K562 (cell line): ENCODE data around the gene NIPAL3. TPM values are rescaled to one million over a fixed set of nuclear protein-coding genes. Genes with fewer than 3 reads are reported as not detected.

Experiments used
- CBX5 ChIP-seq: IDR thresholded peaks from 2 replicates; pipeline ENCODE4 v1.6.1; 2014; ENCODE audit warnings: low read depth, borderline replicate concordance
- CHD1 ChIP-seq: fragments of 200-600 bp; sonication (generic); IDR thresholded peaks from one replicate; pipeline ENCODE4 v1.6.1; 2012; ENCODE audit warnings: mild to moderate bottlenecking, moderate library complexity, low read length, inconsistent platforms
- DPF2 ChIP-seq: fragments of 450-650 bp; IDR thresholded peaks from 2 replicates; pipeline ENCODE4 v1.6.1; 2016
- ERF ChIP-seq: fragments of 450-650 bp; formaldehyde crosslinking; IDR thresholded peaks from 2 replicates; pipeline ENCODE4 v1.4.0; 2020; ENCODE audit warnings: mild to moderate bottlenecking, mixed read lengths
- GATA2 ChIP-seq: sonication (generic); formaldehyde crosslinking; IDR thresholded peaks from 2 replicates; pipeline ENCODE4 v1.4.0; 2020; ENCODE audit warnings: mild to moderate bottlenecking, missing genetic modification reagents
- GTF2F1 ChIP-seq: IDR thresholded peaks from 2 replicates; pipeline ENCODE4 v1.6.1; 2011; ENCODE audit warnings: low read depth, low read length, improper control_type of control experiment
- KDM2B ChIP-seq: fragments of 250-450 bp; sonication (Bioruptor Pico); IDR thresholded peaks from 2 replicates; pipeline ENCODE4 v1.8.0; 2021; ENCODE audit warnings: mild to moderate bottlenecking, moderate library complexity
- L3MBTL2 ChIP-seq: fragments of 450-650 bp; IDR thresholded peaks from 2 replicates; pipeline ENCODE4 v1.6.1; 2016; ENCODE audit warnings: mild to moderate bottlenecking, moderate library complexity
- MCM3 ChIP-seq: fragments of 450-650 bp; IDR thresholded peaks from 2 replicates; pipeline ENCODE4 v1.6.1; 2016
- MIER1 ChIP-seq: fragments of 450-650 bp; IDR thresholded peaks from 2 replicates; pipeline ENCODE4 v1.6.1; 2016; ENCODE audit warnings: antibody characterized with exemption, mild to moderate bottlenecking, low read depth
- MLX ChIP-seq, 2 experiments: fragments of 450-650 bp in 1 of 2; sonication (generic) in 1 of 2; formaldehyde crosslinking; conservative IDR thresholded peaks; 2 replicates each; pipeline versions ENCODE4 v1.4.0 to v1.8.1; 2020 to 2022; ENCODE audit warnings: mild to moderate bottlenecking in 1 of 2, missing genetic modification reagents in 1 of 2
- NCOA6 ChIP-seq: fragments of 450-650 bp; IDR thresholded peaks from 2 replicates; pipeline ENCODE4 v1.6.1; 2017; ENCODE audit warnings: mild to moderate bottlenecking
- NFE2L1 ChIP-seq: fragments of 450-650 bp; IDR thresholded peaks from 2 replicates; pipeline ENCODE4 v1.6.1; 2016; ENCODE audit warnings: missing genetic modification characterization, low read depth, mild to moderate bottlenecking, missing compliant biosample characterization, moderate library complexity, borderline replicate concordance
- NFXL1 ChIP-seq: fragments of 450-650 bp; formaldehyde crosslinking; IDR thresholded peaks from 2 replicates; pipeline ENCODE4 v1.4.0; 2021; ENCODE audit warnings: mild to moderate bottlenecking
- NUFIP1 ChIP-seq: fragments of 450-650 bp; IDR thresholded peaks from 2 replicates; pipeline ENCODE4 v1.6.1; 2018; ENCODE audit not compliant: partially characterized antibody
- POLR2AphosphoS2 ChIP-seq: IDR thresholded peaks from 2 replicates; pipeline ENCODE4 v1.6.1; 2012; ENCODE audit warnings: low read length, improper control_type of control experiment
- POLR2G ChIP-seq: fragments of 200-400 bp; formaldehyde crosslinking; IDR thresholded peaks from 2 replicates; pipeline ENCODE4 v1.6.1; 2017; ENCODE audit warnings: low read depth, mild to moderate bottlenecking, antibody characterized with exemption, low read length, moderate library complexity
- POLR3G ChIP-seq: IDR thresholded peaks from 2 replicates; pipeline ENCODE4 v1.6.1; 2011; ENCODE audit not compliant: insufficient read length, insufficient replicate concordance; ENCODE audit errors: extremely low read depth
- RB1 ChIP-seq: fragments of 450-650 bp; IDR thresholded peaks from 2 replicates; pipeline ENCODE4 v1.6.1; 2017; ENCODE audit warnings: low read depth, mild to moderate bottlenecking
- SFPQ ChIP-seq: fragments of 200-400 bp; formaldehyde crosslinking; IDR thresholded peaks from 2 replicates; pipeline ENCODE4 v1.6.1; 2017; ENCODE audit warnings: mild to moderate bottlenecking, low read depth, low read length, moderate library complexity
- SRSF3 ChIP-seq: fragments of 200-400 bp; formaldehyde crosslinking; IDR thresholded peaks from 2 replicates; pipeline ENCODE4 v1.6.1; 2016; ENCODE audit warnings: mild to moderate bottlenecking, low read length, moderate library complexity; ENCODE audit not compliant: insufficient read depth
- TCF3 ChIP-seq: sonication (generic); formaldehyde crosslinking; IDR thresholded peaks from 2 replicates; pipeline ENCODE4 v1.4.0; 2020; ENCODE audit warnings: mild to moderate bottlenecking, missing genetic modification reagents
- ZFPM2 ChIP-seq: fragments of 250-450 bp; sonication (Bioruptor Pico); IDR thresholded peaks from 2 replicates; pipeline ENCODE4 v1.5.1; 2022; ENCODE audit warnings: mild to moderate bottlenecking
- ZNF12 ChIP-seq: sonication (generic); formaldehyde crosslinking; IDR thresholded peaks from 2 replicates; pipeline ENCODE4 v1.4.0; 2020; ENCODE audit warnings: mild to moderate bottlenecking, missing genetic modification reagents
- ZNF239 ChIP-seq: fragments of 250-450 bp; sonication (Bioruptor Pico); IDR thresholded peaks from 2 replicates; pipeline ENCODE4 v1.4.0; 2020; ENCODE audit warnings: mild to moderate bottlenecking
- ZNF280A ChIP-seq: fragments of 450-650 bp; IDR thresholded peaks from 2 replicates; pipeline ENCODE4 v1.6.1; 2018; ENCODE audit warnings: mild to moderate bottlenecking, low read depth; ENCODE audit not compliant: partially characterized antibody
- ZSCAN29 ChIP-seq: fragments of 450-650 bp; IDR thresholded peaks from 2 replicates; pipeline ENCODE4 v1.6.1; 2017
- polyA plus RNA-seq, 8 experiments: library from polyadenylated mRNA; depleted of rRNA in 4 of 8; stranded (reverse) in 5 of 8; unstranded in 3 of 8; fragments of >200 nt; fragmentation: Nextera tagmentation in 2 of 8; fragmentation: Illumina TruSeq in 1 of 8; extraction: Ambion mirVana in 2 of 8; extraction: Trizol in 1 of 8; gene quantifications; 2 replicates each; pipeline versions ENCODE4 v1.2.1 to v1.2.3, GENCODE V29; 2011 to 2014; ENCODE audit warnings: inconsistent platforms in 1 of 8, missing spikeins in 1 of 8
- total RNA-seq, 7 experiments: library from RNA; depleted of rRNA in 6 of 7; stranded (reverse); fragments of >200 nt in 6 of 7; fragmentation: Illumina TruSeq in 2 of 7; extraction: Trizol in 2 of 7; gene quantifications; 2 replicates each; pipeline versions ENCODE4 v1.2.1 to v1.2.3, GENCODE V29; 2011 to 2021; ENCODE audit warnings: low replicate concordance in 1 of 7

NIPAL3 gene
- total and polyA plus RNA-seq, 9 of the 15 experiments (the other 6 are each of a cell fraction or from before 2014, with no cell fraction given) = 10.5 to 26.3 (median 16.0) TPM

- 0 out of 2 replicates have a peak, but pooled peaks have one; percentile 83 for TF ChIP-seq ZFPM2
- TF ChIP-seq NFXL1 = no peak
- TF ChIP-seq GATA2 (CRISPR knock-in tag) = no peak
- no peak for TF ChIP-seq NUFIP1
- TF ChIP-seq TCF3 (CRISPR knock-in tag) = no peak
- TF ChIP-seq SFPQ = no peak
- no peak for TF ChIP-seq ZNF280A
- no peak for TF ChIP-seq GTF2F1
- peak; percentile 61 for TF ChIP-seq L3MBTL2
- TF ChIP-seq RB1 = peak; percentile 92
- no peak for TF ChIP-seq POLR3G
- no peak for TF ChIP-seq NFE2L1 (tag)
- TF ChIP-seq ZSCAN29 = no peak
- TF ChIP-seq SRSF3 = no peak
- TF ChIP-seq MIER1 = no peak
- no peak for TF ChIP-seq KDM2B
- TF ChIP-seq ERF (CRISPR knock-in tag) = no peak
- no peak for TF ChIP-seq ZNF12 (CRISPR knock-in tag)
- TF ChIP-seq POLR2AphosphoS2 = no peak
- no peak for TF ChIP-seq MCM3
- TF ChIP-seq MLX (CRISPR knock-in tag; conservative IDR thresholded peaks at IDR 0.05) = no peak
- TF ChIP-seq POLR2G = peak; percentile 91
- no peak for TF ChIP-seq NCOA6
- TF ChIP-seq ZNF239 (CRISPR knock-in tag) = no peak
- TF ChIP-seq CBX5 = no peak
- peak; percentile 51 for TF ChIP-seq DPF2
- TF ChIP-seq CHD1 = no peak
Observed at GRCh38 chr1:24413350-24414163, 2.0 kb upstream of the NIPAL3 start, which contains the start of gene STPG1 (continued).
